Transverse colon (tissue), 4 donors: Measurements from ENCODE around the gene RAVER1. TPM values are rescaled to one million over a fixed set of nuclear protein-coding genes. Genes with fewer than 3 reads are reported as not detected.

Experiments used
- DNase-seq: peaks from one replicate; pipeline ENCODE4 v3.0.0-alpha.2; 2019
- H3K27ac ChIP-seq, 4 donors: fragments of 200-600 bp; sonication (generic); 2 replicates each; pipeline ENCODE4 v1.5.1; 2016 to 2018; ENCODE audit warnings: inconsistent platforms in 4 of 4
- H3K27me3 ChIP-seq: fragments of 200-600 bp; sonication (generic); 2 replicates; pipeline ENCODE4 v1.5.1; 2017; ENCODE audit warnings: inconsistent platforms
- H3K36me3 ChIP-seq, 4 donors: fragments of 200-600 bp; sonication (generic); 2 replicates each; pipeline ENCODE4 v1.5.1; 2017 to 2019; ENCODE audit warnings: inconsistent platforms in 4 of 4
- H3K4me1 ChIP-seq, 4 donors: fragments of 200-600 bp; sonication (generic); 2 replicates each; pipeline ENCODE4 v1.5.1; 2017 to 2020; ENCODE audit warnings: inconsistent platforms in 4 of 4
- H3K4me3 ChIP-seq, 4 donors: fragments of 200-600 bp; sonication (generic); 1 replicate in 1 of 4; 2 replicates in 3 of 4; pipeline versions ENCODE4 v1.5.1 to v1.6.1; 2017 to 2019; ENCODE audit warnings: inconsistent platforms in 4 of 4
- H3K9me3 ChIP-seq, 2 donors: fragments of 200-600 bp; sonication (generic); 2 replicates each; pipeline ENCODE4 v1.5.1; 2017 to 2019; ENCODE audit warnings: inconsistent platforms in 2 of 2
- EP300 ChIP-seq: sonication (generic); formaldehyde crosslinking; IDR thresholded peaks from one replicate; pipeline ENCODE4 v1.6.1; 2017; ENCODE audit warnings: antibody characterized with exemption, low read depth
- POLR2A ChIP-seq: fragments of 450-650 bp; IDR thresholded peaks from one replicate; pipeline ENCODE4 v1.6.1; 2016; ENCODE audit warnings: antibody characterized with exemption, mild to moderate bottlenecking, moderate library complexity
- POLR2AphosphoS5 ChIP-seq, 3 donors: sonication (generic); formaldehyde crosslinking; IDR thresholded peaks; one replicate each; pipeline ENCODE4 v1.6.1; 2016; ENCODE audit warnings: antibody characterized with exemption in 3 of 3
- WGBS, 2 donors: methylation state at CpG; one replicate each; pipeline ENCODE4 v1.1.5; 2018; ENCODE audit warnings: low coverage in 1 of 2; 5-methylcytosine and 5-hydroxymethylcytosine counted together
- in situ Hi-C, 4 donors: fragments of 200-750 bp; cut with MboI; loops; one replicate each; pipeline versions ENCODE4 v1.15.0 to v1.15.1; 2017; ENCODE audit warnings: low sequenced_read_pairs in 3 of 4, low pct_ligation_motif_present in 1 of 4, low pct_unique_long_range_greater_than_20kb in 1 of 4
- intact Hi-C: fragments of 100-400 bp; cut with DNase I; formaldehyde crosslinking; loops from one replicate; pipeline ENCODE4 v1.15.1; 2023; ENCODE audit warnings: low total_unique reads
- total RNA-seq, 4 donors: library from RNA; depleted of rRNA; stranded (reverse); fragments of >200 nt; gene quantifications; one replicate each; pipeline ENCODE4 v1.1.0, GENCODE V29; 2016
- TF ChIP-seq, protein P1 (sequence below), 5 experiments: fragments of 200-600 bp in 3 of 5; fragments of 450-650 bp in 2 of 5; sonication (generic) in 3 of 5; IDR thresholded peaks; 1 replicate in 2 of 5; 2 replicates in 3 of 5; pipeline ENCODE4 v1.5.1; 2016 to 2017; ENCODE audit warnings: antibody characterized with exemption in 5 of 5, inconsistent platforms in 3 of 5, mild to moderate bottlenecking in 2 of 5, moderate library complexity in 1 of 5

Gene RAVER1
- total RNA-seq, 4 donors from 2014 or later: 35.0 to 39.6 (median 38.6) TPM

GRCh38 chr19:10352764-10353671 is 19.7 kb upstream of the RAVER1 start:
- DNase-seq: no peak
- no peak overlapping the region for H3K4me3 ChIP-seq
- no peaks in the 10 kb centered on the region for H3K4me1 ChIP-seq
- peaks cover 0 to 26% (median 10%) of the 10 kb centered on the region in 4 donors for H3K36me3 ChIP-seq
- in situ Hi-C loops (no loop called here), intact Hi-C loops (no loop called here)
- WGBS, 2 donors: 86% methylated on average over 57 of the region's 63 CpGs; no CpG with 5 or more reads in 1 of the 2 donors
- no peak for TF ChIP-seq POLR2AphosphoS5 (IDR thresholded peaks at IDR 0.05)
- no peak for TF ChIP-seq EP300
- no peak for TF ChIP-seq POLR2A
- TF ChIP-seq, protein P1, sequence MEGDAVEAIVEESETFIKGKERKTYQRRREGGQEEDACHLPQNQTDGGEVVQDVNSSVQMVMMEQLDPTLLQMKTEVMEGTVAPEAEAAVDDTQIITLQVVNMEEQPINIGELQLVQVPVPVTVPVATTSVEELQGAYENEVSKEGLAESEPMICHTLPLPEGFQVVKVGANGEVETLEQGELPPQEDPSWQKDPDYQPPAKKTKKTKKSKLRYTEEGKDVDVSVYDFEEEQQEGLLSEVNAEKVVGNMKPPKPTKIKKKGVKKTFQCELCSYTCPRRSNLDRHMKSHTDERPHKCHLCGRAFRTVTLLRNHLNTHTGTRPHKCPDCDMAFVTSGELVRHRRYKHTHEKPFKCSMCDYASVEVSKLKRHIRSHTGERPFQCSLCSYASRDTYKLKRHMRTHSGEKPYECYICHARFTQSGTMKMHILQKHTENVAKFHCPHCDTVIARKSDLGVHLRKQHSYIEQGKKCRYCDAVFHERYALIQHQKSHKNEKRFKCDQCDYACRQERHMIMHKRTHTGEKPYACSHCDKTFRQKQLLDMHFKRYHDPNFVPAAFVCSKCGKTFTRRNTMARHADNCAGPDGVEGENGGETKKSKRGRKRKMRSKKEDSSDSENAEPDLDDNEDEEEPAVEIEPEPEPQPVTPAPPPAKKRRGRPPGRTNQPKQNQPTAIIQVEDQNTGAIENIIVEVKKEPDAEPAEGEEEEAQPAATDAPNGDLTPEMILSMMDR (IDR thresholded peaks at IDR 0.05): no peak
- H3K27me3 ChIP-seq: no peaks in the 10 kb centered on the region
- H3K9me3 ChIP-seq: no peaks in the 10 kb centered on the region
- no peak overlapping the region for H3K27ac ChIP-seq

DNA sequence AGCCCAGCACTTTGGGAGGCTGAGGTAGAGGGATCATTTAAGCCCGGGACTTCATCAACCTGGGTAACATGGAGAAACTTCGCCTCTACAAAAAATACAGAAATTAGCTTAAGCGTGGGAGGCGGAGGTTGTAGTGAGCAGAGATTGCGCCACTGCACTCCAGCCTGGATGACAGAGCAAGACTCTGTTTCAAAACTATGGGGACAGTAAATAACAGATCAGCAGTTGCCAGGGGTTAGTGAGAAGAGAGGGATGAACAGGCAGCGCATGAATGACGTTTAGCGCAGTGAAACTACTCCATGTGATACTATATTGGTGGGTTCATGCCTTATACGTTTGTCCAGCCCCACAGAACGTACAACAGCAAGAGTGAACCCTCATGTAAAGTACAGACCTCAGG is 13.2 kb upstream of the RAVER1 start:
- H3K4me3 ChIP-seq: no peak overlapping the region
- H3K27me3 ChIP-seq: no peaks in the 10 kb centered on the region
- H3K4me1 ChIP-seq: no peaks in the 10 kb centered on the region
- no peaks in the 10 kb centered on the region for H3K9me3 ChIP-seq
- H3K36me3 ChIP-seq: peaks cover 0 to 6% (median 0%) of the 10 kb centered on the region in 4 donors
- in situ Hi-C loops: no loop called here
- intact Hi-C loops: no loop called here
- whole genome bisulfite sequencing, 2 donors: 66 to 72% methylated on average over 6 to 10 of the region's 10 CpGs
- TF ChIP-seq, protein P1 (IDR thresholded peaks at IDR 0.05): no peak
- no peak for TF ChIP-seq EP300
- TF ChIP-seq POLR2A: no peak
- TF ChIP-seq POLR2AphosphoS5 (IDR thresholded peaks at IDR 0.05): no peak
- H3K27ac ChIP-seq: peak overlapping the region in 1 of 4 donors; percentile 19
- no peak for DNase-seq

- DNase-seq: no peak
- Histone ChIP-seq H3K27ac (no peak overlapping the region), H3K4me1 (no peaks in the 10 kb centered on the region), H3K4me3 (no peak overlapping the region), H3K27me3 (no peaks in the 10 kb centered on the region), H3K36me3 (no peaks in the 10 kb centered on the region), H3K9me3 (no peaks in the 10 kb centered on the region)
- intact Hi-C loops: no loop called here
- in situ Hi-C loops: no loop called here
- 84 to 97% methylated on average over 5 to 10 of the region's 10 CpGs for WGBS, 2 donors
- TF ChIP-seq POLR2A (no peak), EP300 (no peak), POLR2AphosphoS5 (IDR thresholded peaks at IDR 0.05) (no peak)
- TF ChIP-seq, protein P1 (IDR thresholded peaks at IDR 0.05): no peak
Measured at GRCh38 chr19:10344780-10345179, 11.5 kb upstream of the RAVER1 start.

DNA sequence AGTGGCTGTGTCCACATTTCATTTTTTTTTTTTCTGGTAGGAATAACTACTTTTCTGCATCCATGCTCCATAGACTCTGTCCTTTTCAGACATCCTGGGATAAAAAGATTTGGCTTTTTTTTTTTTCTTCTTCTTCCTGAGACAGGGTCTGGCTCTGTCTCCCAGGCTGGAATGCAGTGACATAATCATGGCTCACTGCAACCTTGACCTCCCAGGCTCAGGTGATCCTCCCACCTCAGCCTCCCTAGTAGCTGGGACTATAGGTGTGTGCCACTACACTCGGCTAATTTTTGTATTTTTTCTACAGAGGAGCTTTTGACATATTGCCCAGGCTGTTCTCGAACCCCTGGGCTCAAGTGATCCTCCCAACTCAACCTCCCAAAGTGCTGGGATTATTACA is 10.2 kb upstream of the RAVER1 start:
- Histone ChIP-seq H3K27me3 (no peaks in the 10 kb centered on the region), H3K9me3 (no peaks in the 10 kb centered on the region), H3K4me3 (no peak overlapping the region), H3K4me1 (no peaks in the 10 kb centered on the region), H3K27ac (no peak overlapping the region), H3K36me3 (no peaks in the 10 kb centered on the region)
- no peak for TF ChIP-seq POLR2AphosphoS5 (IDR thresholded peaks at IDR 0.05)
- no peak for TF ChIP-seq POLR2A
- TF ChIP-seq EP300: no peak
- TF ChIP-seq, protein P1 (IDR thresholded peaks at IDR 0.05): no peak
- WGBS, 2 donors: 81% methylated on average over 2 of the region's 2 CpGs; no CpG with 5 or more reads in 1 of the 2 donors
- intact Hi-C loops: no loop called here
- in situ Hi-C loops: no loop called here
- DNase-seq: no peak
